GM12878 (cell line): ENCODE results near the gene DAPK2. TPM values are rescaled to one million over a fixed set of nuclear protein-coding genes. Genes with fewer than 3 reads are reported as not detected.
A peak's percentile ranks its signal among the peaks of the same experiment; 100 is the strongest.
"Not testable (repeated sequence)": the region's sequence is repeated elsewhere in the genome, so short reads cannot be mapped to it uniquely, and the experiment has no call there.

Experiments used
- ATAC-seq: fragments of 200-7000 bp; cut with Tn5 transposase; 3 replicates; pipeline ENCODE4 v1.9.1; 2020; ENCODE audit warnings: mild to moderate bottlenecking, moderate library complexity
- BruUV-seq: library from RNA; stranded (reverse); fragments of 400-500 nt; replicated peaks from 2 replicates; lab custom pipeline; 2021; lab: Mats Ljungman, UMichigan
- CTCF ChIA-PET: fragments of 300-600 bp; sonication (Branson Sonifier 250); formaldehyde crosslinking; extraction: SDS; loops from one replicate; lab custom pipeline; 2021; ENCODE audit warnings: inconsistent platforms; lab: Yijun Ruan, JAX
- POLR2A ChIA-PET: fragments of 350-600 bp; formaldehyde crosslinking; extraction: SDS; loops from one replicate; lab custom pipeline; 2021; ENCODE audit warnings: inconsistent platforms; lab: Charles Lee
- RAD21 ChIA-PET: fragments of 300-600 bp; sonication (Branson Sonifier 250); formaldehyde crosslinking; loops from one replicate; lab custom pipeline; 2023; ENCODE audit warnings: antibody characterized with exemption; ENCODE audit not compliant: unreplicated experiment; lab: Charles Lee
- SMC1A ChIA-PET: fragments of 300-600 bp; sonication (Branson Sonifier 250); formaldehyde crosslinking; loops from one replicate; lab custom pipeline; 2023; ENCODE audit not compliant: unreplicated experiment, uncharacterized antibody; lab: Charles Lee
- DNase-seq: peaks from one replicate; pipeline ENCODE4 v3.0.0-alpha.2; 2011; ENCODE audit warnings: low read depth, low spot score
- FAIRE-seq: peaks from 3 replicates; lab custom pipeline; 2011; peaks lifted over from hg19 to GRCh38; lab: Jason Lieb, UNC
- H2AFZ ChIP-seq: 2 replicates; pipeline ENCODE4 v1.6.0; 2011; ENCODE audit warnings: low read depth, low read length, control low read depth; ENCODE audit not compliant: control insufficient read depth
- H3K27ac ChIP-seq: 2 replicates; pipeline ENCODE4 v1.5.1; 2011; ENCODE audit warnings: control low read depth; ENCODE audit not compliant: control insufficient read depth, insufficient read depth
- H3K27me3 ChIP-seq, 2 experiments: replicated peaks in 1 of 2; 2 replicates each; pipeline versions ENCODE4 v1.6.0 to v1.6.1; 2011; ENCODE audit warnings: low read length in 1 of 2; ENCODE audit not compliant: control insufficient read depth in 2 of 2, insufficient read depth in 2 of 2
- H3K36me3 ChIP-seq, 2 experiments: 2 replicates each; pipeline ENCODE4 v1.5.1; 2011; ENCODE audit warnings: low read length in 1 of 2; ENCODE audit not compliant: control insufficient read depth in 2 of 2, insufficient read depth in 2 of 2
- H3K4me1 ChIP-seq: 2 replicates; pipeline ENCODE4 v1.6.1; 2011; ENCODE audit warnings: mild to moderate bottlenecking, low read length, moderate library complexity, mixed read lengths; ENCODE audit not compliant: control insufficient read depth, insufficient read depth
- H3K4me2 ChIP-seq: 2 replicates; pipeline ENCODE4 v1.6.0; 2011; ENCODE audit warnings: control low read depth; ENCODE audit not compliant: control insufficient read depth, insufficient read depth
- H3K4me3 ChIP-seq: fragments of 200-600 bp; sonication (generic); 2 replicates; pipeline ENCODE4 v1.5.1; 2016
- H3K79me2 ChIP-seq: 2 replicates; pipeline ENCODE4 v1.6.0; 2011; ENCODE audit warnings: low read length; ENCODE audit not compliant: control insufficient read depth, insufficient read depth
- H3K9ac ChIP-seq: 2 replicates; pipeline ENCODE4 v1.8.0; 2011; ENCODE audit warnings: low read length, control low read depth, mixed read lengths; ENCODE audit not compliant: control insufficient read depth, insufficient read depth
- H3K9me3 ChIP-seq: replicated peaks from 3 replicates; pipeline ENCODE4 v1.5.1; 2011; ENCODE audit warnings: mild to moderate bottlenecking, low read length; ENCODE audit not compliant: control insufficient read depth, insufficient read depth
- H4K20me1 ChIP-seq: 2 replicates; pipeline ENCODE4 v1.6.0; 2011; ENCODE audit not compliant: control insufficient read depth, insufficient read depth
- BCL11A ChIP-seq: IDR thresholded peaks from 2 replicates; pipeline ENCODE4 v1.6.1; 2011; ENCODE audit warnings: low read depth, low read length
- BRCA1 ChIP-seq: IDR thresholded peaks from 2 replicates; pipeline ENCODE4 v1.6.1; 2011; ENCODE audit warnings: low read depth, low read length, improper control_type of control experiment
- KLF5 ChIP-seq: fragments of 450-650 bp; IDR thresholded peaks from 2 replicates; pipeline ENCODE4 v1.6.1; 2014; ENCODE audit warnings: mild to moderate bottlenecking; ENCODE audit not compliant: partially characterized antibody
- PRDM15 ChIP-seq: fragments of 450-650 bp; formaldehyde crosslinking; IDR thresholded peaks from 2 replicates; pipeline ENCODE4 v1.4.0; 2020; ENCODE audit warnings: mild to moderate bottlenecking, moderate library complexity
- RCOR1 ChIP-seq: conservative IDR thresholded peaks from 2 replicates; pipeline ENCODE4 v1.6.1; 2012; ENCODE audit warnings: low read depth, low read length, improper control_type of control experiment
- TCF12 ChIP-seq: IDR thresholded peaks from 2 replicates; pipeline ENCODE4 v1.6.1; 2011; ENCODE audit warnings: low read depth, mild to moderate bottlenecking, low read length
- YBX1 ChIP-seq: fragments of 450-650 bp; IDR thresholded peaks from 2 replicates; pipeline ENCODE4 v1.6.1; 2016; ENCODE audit warnings: antibody characterized with exemption
- WGBS: methylation state at CpG from one replicate; pipeline ENCODE4 v1.1.6; 2016; ENCODE audit warnings: low lambda C conversion rate; ENCODE audit not compliant: insufficient replicate concordance, insufficient coverage; ENCODE audit errors: missing lambda C conversion rate; 5-methylcytosine and 5-hydroxymethylcytosine counted together
- in situ Hi-C: fragments of 300-500 bp; cut with MboI; formaldehyde crosslinking; loops from 9 replicates; pipeline ENCODE4 v1.14.3; 2018; ENCODE audit warnings: mixed read lengths
- intact Hi-C: fragments of 100-400 bp; cut with micrococcal nuclease; formaldehyde crosslinking; loops from one replicate; pipeline ENCODE4 v1.14.2; 2022; ENCODE audit not compliant: unreplicated experiment
- polyA plus RNA-seq, 11 experiments: library from polyadenylated mRNA; depleted of rRNA in 4 of 11; unstranded in 6 of 11; stranded (reverse) in 5 of 11; fragments of >200 nt; fragmentation: Nextera tagmentation in 4 of 11; fragmentation: Illumina TruSeq in 1 of 11; extraction: Ambion mirVana in 4 of 11; extraction: Trizol in 1 of 11; gene quantifications; 1 replicate in 1 of 11; 2 replicates in 10 of 11; pipeline versions ENCODE4 v1.2.1 to v1.2.3, GENCODE V29; 2011 to 2016; ENCODE audit warnings: inconsistent platforms in 2 of 11, missing spikeins in 2 of 11, low read depth in 1 of 11
- total RNA-seq, 4 experiments: library from RNA; depleted of rRNA in 3 of 4; stranded (reverse); fragments of >200 nt in 3 of 4; fragmentation: Illumina TruSeq in 1 of 4; extraction: Trizol in 1 of 4; gene quantifications; 2 replicates each; pipeline versions ENCODE4 v1.2.1 to v1.2.3, GENCODE V29; 2013 to 2021
- TF ChIP-seq, protein P1 (sequence below): IDR thresholded peaks from 2 replicates; pipeline ENCODE4 v1.6.1; 2012; ENCODE audit warnings: improper control_type of control experiment, low read depth, low read length; ENCODE audit not compliant: insufficient replicate concordance

The DAPK2 gene
- total and polyA plus RNA-seq, 10 of the 15 experiments (the other 5 are each of a cell fraction or from before 2014, with no cell fraction given) = 0.69 to 8.4 (median 4.1) TPM

- ChIA-PET SMC1A (interaction anchor here (2.2 to 2.3 kb wide), 2 partner anchors 15 to 80 kb away, joined by 4 to 10 read pairs; no protein-coding TSS in a partner anchor), CTCF (interaction anchor here (0.6 to 9.2 kb wide), 7 partner anchors 10 to 1311 kb away, joined by 3 to 73 read pairs (median 3); partner anchors contain the start of gene CIAO2A)
- H3K79me2 ChIP-seq, RAD21 ChIA-PET, H3K4me2 ChIP-seq, H3K9ac ChIP-seq, H2AFZ ChIP-seq, H3K4me3 ChIP-seq, in situ Hi-C loops, DNase-seq, H4K20me1 ChIP-seq, H3K27me3 ChIP-seq, ATAC-seq, H3K4me1 ChIP-seq, BruUV-seq, intact Hi-C loops, H3K9me3 ChIP-seq, FAIRE-seq, POLR2A ChIA-PET, H3K27ac ChIP-seq: not testable (repeated sequence)
- H3K36me3 ChIP-seq = peaks cover 7 to 23% of the 10 kb centered on the region in 2 experiments
- 71% methylated on average over 2 of the region's 2 CpGs for WGBS
Measured at GRCh38 chr15:64073496-64073895, 27.2 kb upstream of the DAPK2 start.

DNA sequence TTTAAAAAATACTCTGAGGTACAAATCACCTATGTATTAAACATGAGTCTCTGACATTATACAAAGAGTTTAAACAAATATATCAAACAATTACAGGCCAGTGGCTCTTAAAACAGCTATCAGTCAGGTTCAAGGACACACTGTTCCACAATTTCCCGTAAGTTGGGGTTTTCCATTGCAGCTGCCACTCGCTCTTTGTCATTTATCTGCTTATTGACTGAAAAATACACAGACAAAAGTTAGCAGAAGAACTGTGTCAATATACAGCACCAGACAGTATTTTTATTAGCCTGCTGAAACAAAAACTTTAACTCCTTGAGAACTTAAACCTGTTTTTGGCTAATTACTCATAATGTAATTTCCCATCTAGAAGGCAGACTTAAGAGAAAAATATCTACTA is 26.5 kb upstream of the DAPK2 start:
- peak; percentile 54 for FAIRE-seq
- in situ Hi-C loops = no loop called here
- TF ChIP-seq RCOR1 (no peak), TCF12 (no peak), YBX1 (no peak), KLF5 (no peak), BCL11A (no peak), PRDM15 (CRISPR knock-in tag) (no peak), BRCA1 (no peak)
- TF ChIP-seq, protein P1, sequence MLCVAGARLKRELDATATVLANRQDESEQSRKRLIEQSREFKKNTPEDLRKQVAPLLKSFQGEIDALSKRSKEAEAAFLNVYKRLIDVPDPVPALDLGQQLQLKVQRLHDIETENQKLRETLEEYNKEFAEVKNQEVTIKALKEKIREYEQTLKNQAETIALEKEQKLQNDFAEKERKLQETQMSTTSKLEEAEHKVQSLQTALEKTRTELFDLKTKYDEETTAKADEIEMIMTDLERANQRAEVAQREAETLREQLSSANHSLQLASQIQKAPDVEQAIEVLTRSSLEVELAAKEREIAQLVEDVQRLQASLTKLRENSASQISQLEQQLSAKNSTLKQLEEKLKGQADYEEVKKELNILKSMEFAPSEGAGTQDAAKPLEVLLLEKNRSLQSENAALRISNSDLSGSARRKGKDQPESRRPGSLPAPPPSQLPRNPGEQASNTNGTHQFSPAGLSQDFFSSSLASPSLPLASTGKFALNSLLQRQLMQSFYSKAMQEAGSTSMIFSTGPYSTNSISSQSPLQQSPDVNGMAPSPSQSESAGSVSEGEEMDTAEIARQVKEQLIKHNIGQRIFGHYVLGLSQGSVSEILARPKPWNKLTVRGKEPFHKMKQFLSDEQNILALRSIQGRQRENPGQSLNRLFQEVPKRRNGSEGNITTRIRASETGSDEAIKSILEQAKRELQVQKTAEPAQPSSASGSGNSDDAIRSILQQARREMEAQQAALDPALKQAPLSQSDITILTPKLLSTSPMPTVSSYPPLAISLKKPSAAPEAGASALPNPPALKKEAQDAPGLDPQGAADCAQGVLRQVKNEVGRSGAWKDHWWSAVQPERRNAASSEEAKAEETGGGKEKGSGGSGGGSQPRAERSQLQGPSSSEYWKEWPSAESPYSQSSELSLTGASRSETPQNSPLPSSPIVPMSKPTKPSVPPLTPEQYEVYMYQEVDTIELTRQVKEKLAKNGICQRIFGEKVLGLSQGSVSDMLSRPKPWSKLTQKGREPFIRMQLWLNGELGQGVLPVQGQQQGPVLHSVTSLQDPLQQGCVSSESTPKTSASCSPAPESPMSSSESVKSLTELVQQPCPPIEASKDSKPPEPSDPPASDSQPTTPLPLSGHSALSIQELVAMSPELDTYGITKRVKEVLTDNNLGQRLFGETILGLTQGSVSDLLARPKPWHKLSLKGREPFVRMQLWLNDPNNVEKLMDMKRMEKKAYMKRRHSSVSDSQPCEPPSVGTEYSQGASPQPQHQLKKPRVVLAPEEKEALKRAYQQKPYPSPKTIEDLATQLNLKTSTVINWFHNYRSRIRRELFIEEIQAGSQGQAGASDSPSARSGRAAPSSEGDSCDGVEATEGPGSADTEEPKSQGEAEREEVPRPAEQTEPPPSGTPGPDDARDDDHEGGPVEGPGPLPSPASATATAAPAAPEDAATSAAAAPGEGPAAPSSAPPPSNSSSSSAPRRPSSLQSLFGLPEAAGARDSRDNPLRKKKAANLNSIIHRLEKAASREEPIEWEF = no peak

More for the DNA sequence above, 26.5 kb upstream of the DAPK2 start:
- WGBS = 100% methylated on average over 2 of the region's 2 CpGs
- DNase-seq (no peak), ATAC-seq (no peak)
- Histone ChIP-seq H3K36me3 (peaks cover 7 to 23% of the 10 kb centered on the region in 2 experiments), H4K20me1 (no peaks in the 10 kb centered on the region), H3K4me3 (no peak overlapping the region), H2AFZ (no peak overlapping the region), H3K9ac (no peak overlapping the region), H3K27ac (no peak overlapping the region), H3K9me3 (no peaks in the 10 kb centered on the region), H3K79me2 (no peaks in the 10 kb centered on the region), H3K27me3 (no peaks in the 10 kb centered on the region), H3K4me1 (peaks cover 8% of the 10 kb centered on the region), H3K4me2 (no peak overlapping the region)
- POLR2A ChIA-PET = no interaction called here
- SMC1A ChIA-PET = interaction anchor here (1.2 to 2.2 kb wide), 2 partner anchors 16 to 80 kb away, joined by 4 to 7 read pairs; no protein-coding TSS in a partner anchor
- intact Hi-C loops = no loop called here
- CTCF ChIA-PET = interaction anchor here (0.9 to 9.2 kb wide), 6 partner anchors 6 to 128 kb away, joined by 3 to 73 read pairs (median 4); partner anchors contain the start of gene CIAO2A
- TSS peak; percentile 65 for BruUV-seq
- RAD21 ChIA-PET = no interaction called here
